LNCAP (cell line): Measurements from ENCODE around the gene TNFAIP8.

Source experiments
- CTCF ChIP-seq: fragments of 450-650 bp; IDR thresholded peaks from 2 replicates; pipeline ENCODE4 v1.5.1; 2017; ENCODE audit warnings: mild to moderate bottlenecking

The TNFAIP8 gene

GRCh38 chr5:119402081-119402480, 46.3 kb downstream of the TNFAIP8 start:
- no peak for TF ChIP-seq CTCF

GRCh38 chr5:119402555-119402954, 46.7 kb downstream of the TNFAIP8 start:
- no peak for TF ChIP-seq CTCF

GRCh38 chr5:119404033-119404432, 48.2 kb downstream of the TNFAIP8 start:
- no peak for TF ChIP-seq CTCF

GRCh38 chr5:119405419-119405818, 49.6 kb downstream of the TNFAIP8 start:
- TF ChIP-seq CTCF = no peak

GRCh38 chr5:119406551-119407110, 50.8 kb downstream of the TNFAIP8 start:
- TF ChIP-seq CTCF = no peak

GRCh38 chr5:119409235-119409815, 53.5 kb downstream of the TNFAIP8 start:
- no peak for TF ChIP-seq CTCF

GRCh38 chr5:119410448-119411159, 54.8 kb downstream of the TNFAIP8 start:
- TF ChIP-seq CTCF = no peak
